IPS-18c (cell line): Measurements from ENCODE around the gene TRIM22.
"Not testable (repeated sequence)": the region's sequence is repeated elsewhere in the genome, so short reads cannot be mapped to it uniquely, and the experiment has no call there.

ENCODE experiments used
- H3K4me3 ChIP-seq: 2 replicates; pipeline ENCODE4 v1.7.0; 2013; ENCODE audit warnings: low read depth, mild to moderate bottlenecking, low read length, moderate library complexity; ENCODE audit not compliant: insufficient read depth
- H3K9me3 ChIP-seq: one replicate; pipeline ENCODE4 v1.6.1; 2013; ENCODE audit warnings: mild to moderate bottlenecking, low read length, moderate library complexity; ENCODE audit not compliant: control insufficient read depth, insufficient read depth

TRIM22 gene

GRCh38 chr11:5716518-5716917, 26.9 kb downstream of the TRIM22 start:
- H3K9me3 ChIP-seq, H3K4me3 ChIP-seq: not testable (repeated sequence)

- H3K4me3 ChIP-seq, result no peak overlapping the region
- H3K9me3 ChIP-seq, result no peaks in the 10 kb centered on the region
These were observed 30.3 kb downstream of the TRIM22 start for GRCh38 chr11:5719703-5720495.

- Histone ChIP-seq H3K9me3 (no peaks in the 10 kb centered on the region), H3K4me3 (no peak overlapping the region)
These were observed 33.0 kb downstream of the TRIM22 start for GRCh38 chr11:5722622-5723021.

GRCh38 chr11:5726351-5726750, 36.8 kb downstream of the TRIM22 start:
- no peak overlapping the region for H3K4me3 ChIP-seq
- no peaks in the 10 kb centered on the region for H3K9me3 ChIP-seq

GRCh38 chr11:5727691-5728090, 38.1 kb downstream of the TRIM22 start:
- Histone ChIP-seq H3K4me3 (no peak overlapping the region), H3K9me3 (no peaks in the 10 kb centered on the region)

GRCh38 chr11:5736396-5736795, 46.8 kb downstream of the TRIM22 start, which contains the start of gene OR56B1:
TSS of gene OR56B1 (plus strand) at chr11:5736448. CDS start at chr11:5736517, 69 bp downstream.
- Histone ChIP-seq H3K4me3 (no peak within 1 kb of the TSS), H3K9me3 (no peaks in the 10 kb centered on the region)

- no peak overlapping the region for H3K4me3 ChIP-seq
- H3K9me3 ChIP-seq, result no peaks in the 10 kb centered on the region
These were observed 47.5 kb downstream of the TRIM22 start for GRCh38 chr11:5737091-5737490.

- no peak overlapping the region for H3K4me3 ChIP-seq
- H3K9me3 ChIP-seq, result no peaks in the 10 kb centered on the region
These were observed 48.2 kb downstream of the TRIM22 start for GRCh38 chr11:5737670-5738392.

GRCh38 chr11:5738431-5738830, 48.8 kb downstream of the TRIM22 start:
- Histone ChIP-seq H3K9me3 (no peaks in the 10 kb centered on the region), H3K4me3 (no peak overlapping the region)

GRCh38 chr11:5746614-5747013, 57.0 kb downstream of the TRIM22 start:
- no peaks in the 10 kb centered on the region for H3K9me3 ChIP-seq
- no peak overlapping the region for H3K4me3 ChIP-seq

- H3K4me3 ChIP-seq, result no peak overlapping the region
- no peaks in the 10 kb centered on the region for H3K9me3 ChIP-seq
These were observed 60.2 kb downstream of the TRIM22 start for GRCh38 chr11:5749836-5750235.

GRCh38 chr11:5753943-5754342, 64.4 kb downstream of the TRIM22 start, which contains the start of gene OR52N4:
TSS of gene OR52N4 (plus strand) at chr11:5754243. CDS start at chr11:5754741, 498 bp downstream.
- H3K4me3 ChIP-seq, result no peak within 1 kb of the TSS
- H3K9me3 ChIP-seq, result no peaks in the 10 kb centered on the region
